Hematopoietic multipotent progenitor cell treated with erythropoietin and hydrocortisone succinate and interleukin-3 and kit ligand, for 15 days (in vitro differentiated cells): ENCODE data around the gene COL3A1.

Experiments used
- DNase-seq: peaks from one replicate; pipeline ENCODE4 v3.0.0-alpha.2; 2015; ENCODE audit warnings: low spot score

COL3A1 gene

GRCh38 chr2:188976545-188977268, 2.5 kb downstream of the COL3A1 start:
- no peak for DNase-seq

- no peak for DNase-seq
Measured at GRCh38 chr2:188977317-188977716, 3.1 kb downstream of the COL3A1 start.

- no peak for DNase-seq
Measured at GRCh38 chr2:188978291-188979081, 4.3 kb downstream of the COL3A1 start.

GRCh38 chr2:188979187-188980114, 5.3 kb downstream of the COL3A1 start:
- no peak for DNase-seq

- DNase-seq: no peak
Measured at GRCh38 chr2:188983427-188984064, 9.4 kb downstream of the COL3A1 start.

- no peak for DNase-seq
Measured at GRCh38 chr2:188984065-188984491, 9.9 kb downstream of the COL3A1 start.

- DNase-seq: no peak
Measured at GRCh38 chr2:188984680-188985079, 10.5 kb downstream of the COL3A1 start.

GRCh38 chr2:188986839-188987238, 12.7 kb downstream of the COL3A1 start:
- no peak for DNase-seq

- DNase-seq: no peak
Measured at GRCh38 chr2:188993247-188993646, 19.1 kb downstream of the COL3A1 start.

- DNase-seq: no peak
Measured at GRCh38 chr2:188997263-188997662, 23.1 kb downstream of the COL3A1 start.

GRCh38 chr2:189000221-189000620, 26.0 kb downstream of the COL3A1 start:
- DNase-seq: no peak

GRCh38 chr2:189002079-189002478, 27.9 kb downstream of the COL3A1 start:
- no peak for DNase-seq

- DNase-seq: no peak
Measured at GRCh38 chr2:189008555-189009262, 34.5 kb downstream of the COL3A1 start.

- DNase-seq: no peak
Measured at GRCh38 chr2:189010536-189010935, 36.4 kb downstream of the COL3A1 start.

- DNase-seq: no peak
Measured at GRCh38 chr2:189012351-189012750, 38.2 kb downstream of the COL3A1 start.

GRCh38 chr2:189013031-189013430, 38.9 kb downstream of the COL3A1 start:
- DNase-seq: no peak

GRCh38 chr2:189013671-189014448, 39.7 kb downstream of the COL3A1 start:
- DNase-seq: no peak

- no peak for DNase-seq
Measured at GRCh38 chr2:189014449-189015138, 40.4 kb downstream of the COL3A1 start.

GRCh38 chr2:189015359-189015758, 41.2 kb downstream of the COL3A1 start:
- DNase-seq: no peak
